ENCODE measurements around the gene RAPGEF1. TPM values are rescaled to one million over a fixed set of nuclear protein-coding genes. Genes with fewer than 3 reads are reported as not detected.

Gene RAPGEF1, protein sequence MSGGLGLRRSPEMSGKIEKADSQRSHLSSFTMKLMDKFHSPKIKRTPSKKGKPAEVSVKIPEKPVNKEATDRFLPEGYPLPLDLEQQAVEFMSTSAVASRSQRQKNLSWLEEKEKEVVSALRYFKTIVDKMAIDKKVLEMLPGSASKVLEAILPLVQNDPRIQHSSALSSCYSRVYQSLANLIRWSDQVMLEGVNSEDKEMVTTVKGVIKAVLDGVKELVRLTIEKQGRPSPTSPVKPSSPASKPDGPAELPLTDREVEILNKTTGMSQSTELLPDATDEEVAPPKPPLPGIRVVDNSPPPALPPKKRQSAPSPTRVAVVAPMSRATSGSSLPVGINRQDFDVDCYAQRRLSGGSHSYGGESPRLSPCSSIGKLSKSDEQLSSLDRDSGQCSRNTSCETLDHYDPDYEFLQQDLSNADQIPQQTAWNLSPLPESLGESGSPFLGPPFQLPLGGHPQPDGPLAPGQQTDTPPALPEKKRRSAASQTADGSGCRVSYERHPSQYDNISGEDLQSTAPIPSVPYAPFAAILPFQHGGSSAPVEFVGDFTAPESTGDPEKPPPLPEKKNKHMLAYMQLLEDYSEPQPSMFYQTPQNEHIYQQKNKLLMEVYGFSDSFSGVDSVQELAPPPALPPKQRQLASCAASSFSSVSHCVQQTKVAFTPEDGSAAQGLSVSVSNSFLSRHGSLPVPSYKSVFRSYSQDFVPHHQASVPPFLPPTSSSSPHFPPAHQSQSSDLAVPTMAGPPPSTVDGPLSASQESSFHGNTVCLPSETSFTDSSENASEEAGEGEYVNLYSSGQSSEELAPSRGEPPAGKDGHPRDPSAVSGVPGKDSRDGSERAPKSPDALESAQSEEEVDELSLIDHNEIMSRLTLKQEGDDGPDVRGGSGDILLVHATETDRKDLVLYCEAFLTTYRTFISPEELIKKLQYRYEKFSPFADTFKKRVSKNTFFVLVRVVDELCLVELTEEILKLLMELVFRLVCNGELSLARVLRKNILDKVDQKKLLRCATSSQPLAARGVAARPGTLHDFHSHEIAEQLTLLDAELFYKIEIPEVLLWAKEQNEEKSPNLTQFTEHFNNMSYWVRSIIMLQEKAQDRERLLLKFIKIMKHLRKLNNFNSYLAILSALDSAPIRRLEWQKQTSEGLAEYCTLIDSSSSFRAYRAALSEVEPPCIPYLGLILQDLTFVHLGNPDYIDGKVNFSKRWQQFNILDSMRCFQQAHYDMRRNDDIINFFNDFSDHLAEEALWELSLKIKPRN (N-terminal part only)
- 38.5 to 50.3 TPM (median 47.1 TPM) in 5 replicates for total RNA-seq (2022; extraction: Qiagen RNA extraction)

GRCh38 chr9:131739959-131740648 is at the start of gene RAPGEF1:
RAPGEF1 (minus strand) TSS chr9:131740076; CDS start chr9:131739830, 246 bp downstream.

DNA sequence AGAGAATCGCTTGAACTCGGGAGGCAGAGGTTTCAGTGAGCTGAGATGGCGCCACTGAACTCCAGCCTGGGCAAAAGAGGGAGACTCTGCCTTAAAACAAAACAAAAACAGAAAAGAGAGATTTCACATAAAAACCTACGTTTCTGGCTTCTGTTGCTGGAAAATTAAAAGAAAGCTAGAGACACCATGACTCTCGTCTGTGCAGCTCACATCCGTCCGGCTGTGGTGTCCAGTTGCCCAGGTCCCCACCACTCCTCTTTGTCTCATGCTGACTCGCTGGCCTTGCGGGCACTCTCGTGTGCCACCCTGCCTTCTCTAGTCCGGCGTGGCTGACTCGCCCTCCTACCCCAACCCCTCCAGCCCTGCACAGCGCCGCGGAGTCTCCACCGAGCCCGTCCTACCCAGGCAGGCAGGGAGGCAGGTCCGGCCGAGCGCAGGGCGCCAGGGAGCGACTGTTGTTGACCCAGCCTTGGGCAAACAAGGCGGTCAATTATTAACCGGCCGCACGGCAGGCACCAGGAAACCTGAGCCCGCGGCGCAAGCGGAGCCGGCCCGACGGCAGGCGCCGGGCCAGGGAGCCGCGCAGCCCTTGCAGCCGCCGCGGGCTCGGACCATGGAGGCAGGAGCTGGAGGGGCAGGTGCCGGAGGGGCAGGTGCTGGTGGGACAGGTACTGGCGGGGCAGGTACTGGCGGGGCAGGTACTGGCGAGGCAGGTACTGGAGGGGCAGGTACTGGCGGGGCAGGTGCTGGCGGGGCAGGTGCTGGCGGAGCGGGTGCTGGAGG is 194.7 kb downstream of the RAPGEF1 start, which contains the start of gene PRRT1B:
TSS of gene PRRT1B (plus strand) at position 521 of the 783 bp plus-strand sequence. CDS start at position 614, 93 bp downstream.

DNA sequence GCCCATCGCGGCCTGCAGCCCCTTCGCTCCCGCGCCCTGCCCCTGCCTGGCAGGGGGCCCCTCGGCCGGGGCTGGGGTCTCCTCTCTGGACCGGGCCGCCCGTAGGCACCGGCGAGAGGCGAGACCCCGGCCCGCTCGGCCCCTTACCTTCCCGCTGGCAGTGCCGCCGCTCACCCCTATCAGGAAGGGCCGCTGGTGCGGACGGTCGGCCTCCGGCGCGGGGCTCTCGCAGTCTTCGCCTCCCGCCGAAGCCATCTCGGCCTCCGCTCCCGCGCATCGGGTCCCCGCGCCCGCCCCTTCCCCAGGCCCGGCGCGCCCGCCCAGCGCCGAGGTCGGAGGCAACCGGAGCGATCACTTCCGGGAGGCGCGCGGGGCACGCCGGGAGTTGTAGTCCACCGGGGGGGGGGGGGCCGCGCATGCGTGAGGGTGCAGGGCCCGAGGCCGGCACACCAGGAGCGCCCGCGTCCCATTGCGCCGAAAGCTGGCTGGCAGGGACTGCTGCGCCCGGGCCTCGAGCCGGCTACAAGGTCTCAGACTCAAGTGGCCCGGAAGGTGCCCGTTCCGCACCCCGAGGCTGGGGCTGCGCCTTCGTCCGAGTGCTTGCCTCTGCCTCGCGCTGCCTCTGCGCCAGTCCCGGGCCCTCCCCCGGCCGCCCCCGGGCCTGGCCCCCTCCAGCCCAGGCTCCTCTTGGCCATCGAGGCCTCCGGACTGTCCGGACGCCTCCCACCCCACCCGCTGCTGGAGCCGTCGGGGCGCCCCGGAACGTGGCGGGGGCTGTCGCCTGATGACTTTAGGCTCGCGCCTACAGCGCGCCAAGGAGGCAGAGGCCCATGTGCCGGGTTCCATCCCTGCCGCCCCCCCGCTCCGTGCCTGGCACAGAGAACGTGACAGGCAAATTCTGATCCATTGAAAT is 208.7 kb downstream of the RAPGEF1 start, which contains the start of gene UCK1:
TSS of gene UCK1 (minus strand) at position 344 of the 913 bp plus-strand sequence. CDS start at position 255, 89 bp downstream.

Other genes starting within 250 kb of the RAPGEF1 start
- gene POMT1, start 237.2 kb downstream of the RAPGEF1 start, total RNA-seq (2022; extraction: Qiagen RNA extraction), result 15.0 to 18.1 TPM (median 17.0 TPM) in 5 replicates
- gene UCK1, start 208.8 kb downstream of the RAPGEF1 start, total RNA-seq (2022; extraction: Qiagen RNA extraction), result 19.5 to 22.9 TPM (median 19.8 TPM) in 5 replicates
- 0.14 to 0.61 TPM (median 0.30 TPM) in 5 replicates for gene PRRT1B, start 194.6 kb downstream of the RAPGEF1 start, total RNA-seq (2022; extraction: Qiagen RNA extraction)